Measurements from ENCODE around the gene PHF2. TPM values are rescaled to one million over a fixed set of nuclear protein-coding genes. Genes with fewer than 3 reads are reported as not detected.
A peak's percentile ranks its signal among the peaks of the same experiment; 100 is the strongest.

The PHF2 gene
- total and polyA plus RNA-seq, 7 donors, result 10.9 to 31.9 (median 21.4) TPM

GRCh38 chr9:93680443-93681268, 104.3 kb downstream of the PHF2 start:
- TF ChIP-seq POLR2A (IDR thresholded peaks at IDR 0.05) (no peak), POLR2AphosphoS5 (IDR thresholded peaks at IDR 0.05) (no peak), CTCF (IDR thresholded peaks at IDR 0.05) (no peak), EP300 (IDR thresholded peaks at IDR 0.05) (no peak)
- intact Hi-C loops (cut with DNase I), result loop anchor here (5.0 kb wide), 1 partner anchor 532 kb away; no protein-coding TSS in a partner anchor
- no peak overlapping the region for H3K27ac ChIP-seq
- no peaks in the 10 kb centered on the region for H3K27me3 ChIP-seq
- no peak overlapping the region for H3K4me3 ChIP-seq
- no peaks in the 10 kb centered on the region for H3K9me3 ChIP-seq
- WGBS, 2 donors, result 68 to 83% methylated on average over 16 of the region's 16 CpGs
- DNase-seq, result peak; percentile 54
- H3K36me3 ChIP-seq, result peaks cover 13 to 31% (median 20%) of the 10 kb centered on the region in 4 donors
- peaks cover 0 to 4% (median 0%) of the 10 kb centered on the region in 4 donors for H3K4me1 ChIP-seq

DNA sequence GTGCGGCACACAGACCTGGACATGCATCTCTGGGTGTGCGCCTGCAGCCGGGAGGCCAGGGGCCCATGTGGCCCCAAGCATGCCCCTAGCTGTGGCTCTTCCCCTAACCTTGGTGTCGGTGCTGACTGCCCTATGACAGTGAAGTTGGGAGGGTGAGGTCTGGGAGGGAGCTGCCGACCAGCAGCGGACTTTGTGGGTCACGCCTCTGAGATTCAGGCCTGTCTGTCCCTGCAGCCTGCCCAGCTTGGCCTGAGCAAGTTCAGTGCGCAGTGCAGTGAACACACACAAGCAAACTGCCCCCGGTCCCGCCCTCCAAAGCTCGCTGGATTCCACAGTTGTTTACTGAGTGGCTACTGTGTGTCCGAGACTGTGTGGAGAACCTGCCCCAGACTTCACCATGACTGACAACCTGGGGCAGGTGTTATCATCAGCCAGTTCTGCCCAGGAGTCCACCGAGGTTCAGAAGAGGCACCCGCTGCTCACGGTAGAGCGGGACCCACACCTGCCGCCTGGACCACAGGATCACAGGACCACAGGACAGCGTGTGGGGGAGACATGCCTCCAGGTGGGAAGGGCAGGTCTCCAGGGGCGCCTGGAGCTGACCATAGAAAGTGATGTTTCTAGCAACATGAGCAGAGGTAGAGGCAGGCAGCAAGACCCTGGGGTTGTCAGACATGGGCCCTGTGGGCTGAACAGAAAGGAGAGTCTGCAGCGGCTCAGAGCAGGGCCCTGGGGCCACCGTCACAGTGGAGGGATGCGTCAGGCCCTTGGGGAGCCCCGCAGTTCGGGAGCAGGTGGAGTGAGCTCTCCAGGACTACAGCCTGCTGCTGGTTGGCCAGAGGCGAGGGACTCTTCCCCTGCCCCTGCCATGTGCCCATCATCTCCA, 105.1 kb downstream of the PHF2 start:
- DNase-seq, result peak; percentile 46
- no peak overlapping the region for H3K4me3 ChIP-seq
- 40 to 68% methylated on average over 25 of the region's 25 CpGs for WGBS, 2 donors
- H3K4me1 ChIP-seq, result peaks cover 0 to 4% (median 0%) of the 10 kb centered on the region in 4 donors
- intact Hi-C loops (cut with DNase I), result loop anchor here (1.0 to 5.0 kb wide), 2 partner anchors 282 to 531 kb away; no protein-coding TSS in a partner anchor
- no peaks in the 10 kb centered on the region for H3K27me3 ChIP-seq
- no peaks in the 10 kb centered on the region for H3K9me3 ChIP-seq
- TF ChIP-seq POLR2A (IDR thresholded peaks at IDR 0.05), result no peak
- H3K27ac ChIP-seq, result no peak overlapping the region
- peaks cover 12 to 23% (median 16%) of the 10 kb centered on the region in 4 donors for H3K36me3 ChIP-seq

- H3K36me3 ChIP-seq, result peaks cover 4 to 14% (median 9%) of the 10 kb centered on the region in 4 donors
- H3K4me3 ChIP-seq, result no peak overlapping the region
- WGBS, 2 donors, result 37 to 46% methylated on average over 19 of the region's 19 CpGs
- intact Hi-C loops (cut with DNase I), result loop anchor here (1.0 to 5.0 kb wide), 2 partner anchors 281 to 530 kb away; no protein-coding TSS in a partner anchor
- no peaks in the 10 kb centered on the region for H3K27me3 ChIP-seq
- TF ChIP-seq CTCF (IDR thresholded peaks at IDR 0.05) (peak; percentile 70 to 84 (median 82)), EP300 (IDR thresholded peaks at IDR 0.05) (no peak), POLR2A (IDR thresholded peaks at IDR 0.05) (no peak), POLR2AphosphoS5 (IDR thresholded peaks at IDR 0.05) (no peak)
- no peaks in the 10 kb centered on the region for H3K9me3 ChIP-seq
- no peak overlapping the region for H3K27ac ChIP-seq
- peaks cover 0 to 4% (median 0%) of the 10 kb centered on the region in 4 donors for H3K4me1 ChIP-seq
- DNase-seq, result peak; percentile 75
Measured at GRCh38 chr9:93682155-93682968, 106.0 kb downstream of the PHF2 start.

DNA sequence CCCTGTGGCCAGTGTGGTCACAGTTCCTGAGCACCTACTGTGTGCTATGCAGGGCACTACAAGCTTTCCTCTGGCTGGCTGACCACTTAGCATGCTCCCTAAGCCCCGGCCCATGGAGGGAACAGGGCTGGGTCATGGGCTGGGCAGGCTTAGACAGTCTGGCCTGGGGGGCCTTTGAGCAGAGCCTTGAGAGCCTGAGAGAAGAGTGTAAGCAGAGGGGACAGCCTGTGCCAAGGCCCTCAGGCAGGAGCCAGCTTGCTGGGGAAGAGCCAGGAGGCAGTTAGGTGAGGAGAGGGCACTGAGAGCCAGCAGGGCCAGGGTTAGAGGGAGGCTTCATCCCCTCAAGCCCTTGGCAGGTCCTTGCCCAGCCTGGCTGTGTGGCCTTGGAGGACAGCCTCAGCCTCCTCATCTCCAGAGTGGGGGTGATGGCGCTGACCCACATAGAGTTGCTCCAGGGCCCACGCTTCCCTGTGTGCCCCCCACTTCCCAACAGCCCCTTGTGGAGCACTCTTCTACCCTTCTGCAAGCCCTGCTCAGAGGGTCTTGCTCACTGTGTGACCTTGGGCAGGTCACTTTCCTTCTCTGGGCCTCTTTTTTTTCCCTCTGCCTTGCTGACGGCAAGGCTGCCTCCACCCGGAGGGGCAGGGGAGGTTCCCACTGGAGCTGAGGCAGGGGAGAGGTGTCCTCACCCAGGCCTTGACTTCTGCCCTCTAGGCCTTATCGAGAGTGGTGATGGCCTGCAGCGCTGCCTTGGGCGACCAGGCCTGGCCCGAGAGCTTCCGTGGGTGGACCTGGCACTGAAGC, 107.1 kb downstream of the PHF2 start:
- intact Hi-C loops (cut with DNase I), result loop anchor here (5.0 kb wide), 1 partner anchor 529 kb away; no protein-coding TSS in a partner anchor
- Histone ChIP-seq H3K27me3 (no peaks in the 10 kb centered on the region), H3K4me3 (no peak overlapping the region), H3K36me3 (peaks cover 0 to 2% (median 0%) of the 10 kb centered on the region in 4 donors), H3K9me3 (peaks cover 0 to 6% (median 2%) of the 10 kb centered on the region in 4 donors), H3K4me1 (peaks cover 0 to 4% (median 0%) of the 10 kb centered on the region in 4 donors), H3K27ac (no peak overlapping the region)
- TF ChIP-seq POLR2AphosphoS5 (IDR thresholded peaks at IDR 0.05) (no peak), CTCF (IDR thresholded peaks at IDR 0.05) (no peak), EP300 (IDR thresholded peaks at IDR 0.05) (no peak), POLR2A (IDR thresholded peaks at IDR 0.05) (no peak)
- no peak for DNase-seq
- WGBS, 2 donors, result 92 to 94% methylated on average over 10 of the region's 10 CpGs

Data from sigmoid colon (tissue), 7 donors.